ENCODE measurements around the gene PSMF1. TPM values are rescaled to one million over a fixed set of nuclear protein-coding genes. Genes with fewer than 3 reads are reported as not detected.

The PSMF1 gene
- total and polyA plus RNA-seq, 2 of the 4 experiments (the other 2 are of a cell fraction) = 93.6 to 109 TPM

DNA sequence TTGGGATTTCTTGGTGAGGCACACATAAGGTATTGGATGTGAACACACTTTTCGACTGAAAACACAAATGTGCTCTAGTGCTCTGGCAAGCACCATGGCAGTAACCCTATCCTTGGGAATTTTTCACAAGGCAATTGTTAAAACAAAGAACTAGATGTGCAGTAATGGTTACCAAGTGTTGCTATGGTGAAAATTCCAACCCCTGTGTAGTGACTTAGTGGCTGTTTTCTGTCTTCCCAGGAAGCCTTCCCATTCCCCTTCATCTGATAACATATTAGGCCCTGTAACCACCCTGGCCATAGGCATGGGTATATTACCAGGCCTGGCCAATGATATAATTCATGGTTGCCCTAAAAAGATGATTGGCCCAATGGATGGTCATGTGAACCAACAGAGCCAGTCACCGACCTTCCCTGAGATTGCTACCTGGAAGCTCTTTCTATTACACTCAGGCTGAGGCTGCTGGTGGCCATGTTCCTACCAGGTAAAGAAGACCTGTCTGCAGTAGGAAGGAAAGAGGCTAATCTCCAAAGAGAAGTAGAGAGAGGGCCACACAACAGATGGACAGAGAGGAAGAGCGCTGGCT, 89.0 kb downstream of the PSMF1 start:
- H3K9ac ChIP-seq (ENCODE audit: low read depth, low read length) = no peak overlapping the region
- no peak overlapping the region for H2BK15ac ChIP-seq (ENCODE audit: low read depth, low read length)
- ChIA-PET POLR2A (ENCODE audit: unreplicated experiment) (no interaction called here), CTCF (no interaction called here)
- BruUV-seq (replicated peaks) = no TSS peak
- no peak overlapping the region for H3K4me2 ChIP-seq (ENCODE audit: low read depth, low read length)
- no peak overlapping the region for H2BK20ac ChIP-seq (ENCODE audit: low read depth, low read length)
- intact Hi-C loops (cut with micrococcal nuclease) (loop anchor here (5.0 kb wide), 1 partner anchor 230 kb away; no protein-coding TSS in a partner anchor), in situ Hi-C loops (cut with MboI; ENCODE audit: low sequenced_read_pairs) (no loop called here), dilution Hi-C loops (cut with HindIII; ENCODE audit: low sequenced_read_pairs, unreplicated experiment) (no loop called here)
- H4K5ac ChIP-seq (ENCODE audit: low read depth, low read length) = no peak overlapping the region
- H4K8ac ChIP-seq (ENCODE audit: low read depth in 2 of 2, low read length in 2 of 2) = no peak overlapping the region
- H3K4me3 ChIP-seq (ENCODE audit: insufficient read depth, low read depth, low read length) = no peak overlapping the region
- H2BK120ac ChIP-seq (ENCODE audit: low read depth, low read length) = no peak overlapping the region
- no peak overlapping the region for H2AK9ac ChIP-seq (replicated peaks; ENCODE audit: low read depth, low read length, poor library complexity)
- H2AFZ ChIP-seq (replicated peaks; ENCODE audit: low read length, poor library complexity) = no peak overlapping the region
- H3K4ac ChIP-seq (ENCODE audit: low read depth, low read length) = no peak overlapping the region
- H3K23ac ChIP-seq (ENCODE audit: low read depth, low read length) = no peak overlapping the region
- no peaks in the 10 kb centered on the region for H3K36me3 ChIP-seq (ENCODE audit: control insufficient read depth, insufficient read depth, low read length)
- no CpG with 5 or more reads among the region's 3 CpGs for WGBS, 2 experiments (ENCODE audit: extremely low coverage in 2 of 2, insufficient read length in 1 of 2)
- no peak overlapping the region for H4K91ac ChIP-seq (ENCODE audit: insufficient read depth, low read depth, low read length)
- H3K14ac ChIP-seq (replicated peaks; ENCODE audit: low read depth, low read length) = no peak overlapping the region
- DNase-seq (no peak), ATAC-seq (ENCODE audit: low read depth) (no peak)
- TF ChIP-seq POLR2A (IDR thresholded peaks at IDR 0.05; ENCODE audit: low read depth, low read length) = no peak
- TF ChIP-seq, protein P1, sequence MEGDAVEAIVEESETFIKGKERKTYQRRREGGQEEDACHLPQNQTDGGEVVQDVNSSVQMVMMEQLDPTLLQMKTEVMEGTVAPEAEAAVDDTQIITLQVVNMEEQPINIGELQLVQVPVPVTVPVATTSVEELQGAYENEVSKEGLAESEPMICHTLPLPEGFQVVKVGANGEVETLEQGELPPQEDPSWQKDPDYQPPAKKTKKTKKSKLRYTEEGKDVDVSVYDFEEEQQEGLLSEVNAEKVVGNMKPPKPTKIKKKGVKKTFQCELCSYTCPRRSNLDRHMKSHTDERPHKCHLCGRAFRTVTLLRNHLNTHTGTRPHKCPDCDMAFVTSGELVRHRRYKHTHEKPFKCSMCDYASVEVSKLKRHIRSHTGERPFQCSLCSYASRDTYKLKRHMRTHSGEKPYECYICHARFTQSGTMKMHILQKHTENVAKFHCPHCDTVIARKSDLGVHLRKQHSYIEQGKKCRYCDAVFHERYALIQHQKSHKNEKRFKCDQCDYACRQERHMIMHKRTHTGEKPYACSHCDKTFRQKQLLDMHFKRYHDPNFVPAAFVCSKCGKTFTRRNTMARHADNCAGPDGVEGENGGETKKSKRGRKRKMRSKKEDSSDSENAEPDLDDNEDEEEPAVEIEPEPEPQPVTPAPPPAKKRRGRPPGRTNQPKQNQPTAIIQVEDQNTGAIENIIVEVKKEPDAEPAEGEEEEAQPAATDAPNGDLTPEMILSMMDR (conservative IDR thresholded peaks at IDR 0.05; ENCODE audit: low read depth, low read length) = no peak
- TF ChIP-seq MAFK (IDR thresholded peaks at IDR 0.05; ENCODE audit: low read depth, low read length) = no peak
- TF ChIP-seq FOS (IDR thresholded peaks at IDR 0.05; ENCODE audit: low read depth, low read length) = no peak
- no peak for TF ChIP-seq MAZ (IDR thresholded peaks at IDR 0.05; ENCODE audit: borderline replicate concordance, low read depth, low read length)
- TF ChIP-seq SMC3 (IDR thresholded peaks at IDR 0.05; ENCODE audit: low read depth, low read length) = no peak
- TF ChIP-seq USF2 (IDR thresholded peaks at IDR 0.05; ENCODE audit: low read depth, low read length) = no peak
- no peak for TF ChIP-seq NFE2L2 (IDR thresholded peaks at IDR 0.05; ENCODE audit: low read depth, low read length)
- TF ChIP-seq CEBPB (IDR thresholded peaks at IDR 0.05; ENCODE audit: low read depth, low read length) = no peak
- no peak for TF ChIP-seq RCOR1 (IDR thresholded peaks at IDR 0.05; ENCODE audit: insufficient replicate concordance, low read length)
- TF ChIP-seq RFX5 (IDR thresholded peaks at IDR 0.05; ENCODE audit: low read depth, low read length) = no peak
- TF ChIP-seq, protein P2, sequence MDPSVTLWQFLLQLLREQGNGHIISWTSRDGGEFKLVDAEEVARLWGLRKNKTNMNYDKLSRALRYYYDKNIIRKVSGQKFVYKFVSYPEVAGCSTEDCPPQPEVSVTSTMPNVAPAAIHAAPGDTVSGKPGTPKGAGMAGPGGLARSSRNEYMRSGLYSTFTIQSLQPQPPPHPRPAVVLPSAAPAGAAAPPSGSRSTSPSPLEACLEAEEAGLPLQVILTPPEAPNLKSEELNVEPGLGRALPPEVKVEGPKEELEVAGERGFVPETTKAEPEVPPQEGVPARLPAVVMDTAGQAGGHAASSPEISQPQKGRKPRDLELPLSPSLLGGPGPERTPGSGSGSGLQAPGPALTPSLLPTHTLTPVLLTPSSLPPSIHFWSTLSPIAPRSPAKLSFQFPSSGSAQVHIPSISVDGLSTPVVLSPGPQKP (IDR thresholded peaks at IDR 0.05; ENCODE audit: borderline replicate concordance, low read depth, low read length) = no peak
- TF ChIP-seq MXI1 (IDR thresholded peaks at IDR 0.05; ENCODE audit: borderline replicate concordance, low read depth, low read length) = no peak
- no peak for TF ChIP-seq RAD21 (IDR thresholded peaks at IDR 0.05; ENCODE audit: low read length)
- no peak for TF ChIP-seq BHLHE40 (IDR thresholded peaks at IDR 0.05; ENCODE audit: low read depth, low read length)
- TF ChIP-seq CHD1 (IDR thresholded peaks at IDR 0.05; ENCODE audit: low read depth, low read length) = no peak
- H3K9me1 ChIP-seq (ENCODE audit: insufficient read depth, low read length) = 0 out of 2 replicates have a peak, but pooled peaks cover 3% of the 10 kb centered on the region
- peaks cover 52% of the 10 kb centered on the region for H3K27me3 ChIP-seq (ENCODE audit: control insufficient read depth, insufficient read depth, low read length)
- H3K27ac ChIP-seq (ENCODE audit: insufficient read depth, low read length) = no peak overlapping the region
- no peak overlapping the region for H2BK5ac ChIP-seq (ENCODE audit: low read depth, low read length, poor library complexity, severe bottlenecking)
- H3K4me1 ChIP-seq (ENCODE audit: control insufficient read depth, insufficient read depth, low read length) = no peaks in the 10 kb centered on the region
- no peak overlapping the region for H3K56ac ChIP-seq (ENCODE audit: extremely low read depth, insufficient read depth, low read length)
- no peak overlapping the region for H3K18ac ChIP-seq (ENCODE audit: low read depth, low read length)
- no peaks in the 10 kb centered on the region for H3K79me1 ChIP-seq (ENCODE audit: low read depth in 1 of 2, low read length in 2 of 2)
- H2AK5ac ChIP-seq (ENCODE audit: low read depth, low read length) = no peak overlapping the region
- H4K20me1 ChIP-seq (ENCODE audit: insufficient read depth, low read length) = no peaks in the 10 kb centered on the region
- H3K9me3 ChIP-seq (ENCODE audit: control insufficient read depth, insufficient read depth, low read length) = 0 out of 2 replicates have a peak, but pooled peaks cover 2% of the 10 kb centered on the region

All from IMR-90 (cell line).